SKM-1 treated with dmso at 0.1 percent for 144 hours (cell line): Measurements from ENCODE around the gene KCNMB3.
"Not testable (repeated sequence)": the region's sequence is repeated elsewhere in the genome, so short reads cannot be mapped to it uniquely, and the experiment has no call there.

ENCODE experiments used
- DNase-seq: peaks from one replicate; lab custom pipeline; 2025; ENCODE audit not compliant: unreplicated experiment; lab: John Stamatoyannopoulos, UW

Gene KCNMB3

GRCh38 chr3:179250803-179251476, at the start of gene KCNMB3:
Gene KCNMB3 (minus strand): TSS chr3:179251114. CDS start chr3:179250990, 124 bp downstream.
- no peak for DNase-seq

GRCh38 chr3:179299999-179300613, 49.2 kb upstream of the KCNMB3 start:
- DNase-seq: no peak

- DNase-seq: no peak
Observed at GRCh38 chr3:179299316-179299715, 48.4 kb upstream of the KCNMB3 start.

GRCh38 chr3:179297971-179298725, 47.2 kb upstream of the KCNMB3 start:
- DNase-seq: no peak

GRCh38 chr3:179292450-179292849, 41.5 kb upstream of the KCNMB3 start:
- no peak for DNase-seq

- no peak for DNase-seq
Observed at GRCh38 chr3:179289295-179289694, 38.4 kb upstream of the KCNMB3 start.

GRCh38 chr3:179288845-179289244, 37.9 kb upstream of the KCNMB3 start:
- DNase-seq: no peak

- no peak for DNase-seq
Observed at GRCh38 chr3:179286331-179286730, 35.4 kb upstream of the KCNMB3 start.

- DNase-seq: no peak
Observed at GRCh38 chr3:179281825-179282224, 30.9 kb upstream of the KCNMB3 start.

- DNase-seq: no peak
Observed at GRCh38 chr3:179279837-179280236, 28.9 kb upstream of the KCNMB3 start.

GRCh38 chr3:179278932-179279693, 28.2 kb upstream of the KCNMB3 start:
- no peak for DNase-seq

GRCh38 chr3:179278151-179278550, 27.2 kb upstream of the KCNMB3 start:
- DNase-seq: no peak

GRCh38 chr3:179276743-179277142, 25.8 kb upstream of the KCNMB3 start:
- DNase-seq: no peak

GRCh38 chr3:179276001-179276400, 25.1 kb upstream of the KCNMB3 start:
- DNase-seq: no peak

- not testable (repeated sequence) for DNase-seq
Observed at GRCh38 chr3:179274434-179274833, 23.5 kb upstream of the KCNMB3 start.

- no peak for DNase-seq
Observed at GRCh38 chr3:179272385-179272784, 21.5 kb upstream of the KCNMB3 start.

GRCh38 chr3:179269152-179269707, 18.3 kb upstream of the KCNMB3 start:
- DNase-seq: no peak

- DNase-seq: no peak
Observed at GRCh38 chr3:179268400-179269051, 17.6 kb upstream of the KCNMB3 start.

GRCh38 chr3:179266701-179267211, 15.8 kb upstream of the KCNMB3 start:
- DNase-seq: no peak

GRCh38 chr3:179265875-179266274, 15.0 kb upstream of the KCNMB3 start:
- no peak for DNase-seq
